T-helper 2 cell treated with Interferon-gamma antibody and Interleukin-4, amounts not matched to agents 5 μg/mL and 100 μg/mL, for 36 hours (primary cell): ENCODE measurements around the gene PPP4R1.

ENCODE experiments used
- DNase-seq: peaks from one replicate; pipeline ENCODE4 v3.0.0; 2021; ENCODE audit warnings: low spot score
- H3K27ac Mint-ChIP-seq: one replicate; pipeline ENCODE4 v1.8.0; 2021; ENCODE audit warnings: mild to moderate bottlenecking, mixed read lengths
- H3K27me3 Mint-ChIP-seq: one replicate; pipeline ENCODE4 v1.8.0; 2021; ENCODE audit warnings: low read depth, mixed read lengths
- H3K36me3 Mint-ChIP-seq: one replicate; pipeline ENCODE4 v1.8.0; 2021; ENCODE audit warnings: low read depth, mixed read lengths
- H3K4me1 Mint-ChIP-seq: one replicate; pipeline ENCODE4 v1.8.0; 2021; ENCODE audit warnings: low read depth, mixed read lengths
- H3K4me3 Mint-ChIP-seq: one replicate; pipeline ENCODE4 v1.8.0; 2022; ENCODE audit warnings: mild to moderate bottlenecking, moderate library complexity, mixed read lengths
- H3K9me3 Mint-ChIP-seq: one replicate; pipeline ENCODE4 v1.8.0; 2021; ENCODE audit warnings: mixed read lengths

Gene PPP4R1, protein sequence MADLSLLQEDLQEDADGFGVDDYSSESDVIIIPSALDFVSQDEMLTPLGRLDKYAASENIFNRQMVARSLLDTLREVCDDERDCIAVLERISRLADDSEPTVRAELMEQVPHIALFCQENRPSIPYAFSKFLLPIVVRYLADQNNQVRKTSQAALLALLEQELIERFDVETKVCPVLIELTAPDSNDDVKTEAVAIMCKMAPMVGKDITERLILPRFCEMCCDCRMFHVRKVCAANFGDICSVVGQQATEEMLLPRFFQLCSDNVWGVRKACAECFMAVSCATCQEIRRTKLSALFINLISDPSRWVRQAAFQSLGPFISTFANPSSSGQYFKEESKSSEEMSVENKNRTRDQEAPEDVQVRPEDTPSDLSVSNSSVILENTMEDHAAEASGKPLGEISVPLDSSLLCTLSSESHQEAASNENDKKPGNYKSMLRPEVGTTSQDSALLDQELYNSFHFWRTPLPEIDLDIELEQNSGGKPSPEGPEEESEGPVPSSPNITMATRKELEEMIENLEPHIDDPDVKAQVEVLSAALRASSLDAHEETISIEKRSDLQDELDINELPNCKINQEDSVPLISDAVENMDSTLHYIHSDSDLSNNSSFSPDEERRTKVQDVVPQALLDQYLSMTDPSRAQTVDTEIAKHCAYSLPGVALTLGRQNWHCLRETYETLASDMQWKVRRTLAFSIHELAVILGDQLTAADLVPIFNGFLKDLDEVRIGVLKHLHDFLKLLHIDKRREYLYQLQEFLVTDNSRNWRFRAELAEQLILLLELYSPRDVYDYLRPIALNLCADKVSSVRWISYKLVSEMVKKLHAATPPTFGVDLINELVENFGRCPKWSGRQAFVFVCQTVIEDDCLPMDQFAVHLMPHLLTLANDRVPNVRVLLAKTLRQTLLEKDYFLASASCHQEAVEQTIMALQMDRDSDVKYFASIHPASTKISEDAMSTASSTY

DNA sequence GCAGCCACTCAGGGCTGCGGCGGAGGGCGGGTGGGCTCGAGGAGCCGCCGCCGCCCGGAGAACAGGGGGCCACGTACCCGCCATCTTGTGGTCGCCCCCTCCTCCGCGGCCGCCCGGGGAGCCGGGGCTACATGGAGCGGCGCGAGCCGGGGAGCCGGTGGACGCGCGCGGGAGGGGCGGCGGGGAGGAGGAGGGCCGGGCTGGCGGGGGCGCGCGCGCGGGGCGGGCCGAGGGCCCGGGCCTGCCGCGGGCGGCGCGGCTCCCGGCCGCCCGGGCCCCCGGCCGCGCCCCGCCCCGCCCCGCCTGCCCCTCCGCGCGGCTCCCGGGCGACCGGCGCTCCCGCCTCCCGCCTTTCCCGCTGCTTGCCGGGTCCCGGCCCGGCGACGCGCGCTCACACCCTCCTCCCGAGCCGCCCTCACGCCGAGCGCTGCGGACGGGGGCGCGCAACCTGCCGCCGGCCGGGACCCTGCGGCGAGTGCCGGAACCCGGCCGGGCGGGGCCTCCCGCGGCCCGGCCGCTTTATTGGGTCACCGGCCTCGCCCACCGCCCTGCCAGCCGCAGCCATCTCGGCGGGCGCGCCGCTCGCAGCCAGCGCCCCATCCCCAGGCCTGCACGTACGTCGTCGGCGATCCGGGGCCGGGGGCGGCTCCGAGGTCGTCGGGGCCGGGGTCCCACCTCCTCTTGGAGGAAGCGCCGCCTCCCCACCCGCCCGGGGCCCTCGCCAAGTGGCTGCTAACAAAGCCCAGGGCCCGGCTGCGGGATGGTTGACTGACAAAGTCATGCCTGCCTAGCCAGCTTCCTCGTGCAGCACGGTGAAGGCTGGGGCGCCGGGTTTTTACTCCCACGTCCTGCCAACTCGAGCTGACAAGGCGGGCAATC lies at the start of gene PPP4R1:
PPP4R1 (minus strand) TSS at position 159 of the 879 bp plus-strand sequence; CDS start at position 84, 75 bp downstream.
- Mint-ChIP-seq H3K36me3 (peaks cover 12% of the 10 kb centered on the region), H3K27ac (peak within 1 kb of the TSS; percentile 80), H3K4me3 (peak within 1 kb of the TSS; percentile 94), H3K4me1 (peaks cover 41% of the 10 kb centered on the region), H3K9me3 (no peaks in the 10 kb centered on the region), H3K27me3 (peaks cover 28% of the 10 kb centered on the region)
- peak; percentile 62 for DNase-seq

DNA sequence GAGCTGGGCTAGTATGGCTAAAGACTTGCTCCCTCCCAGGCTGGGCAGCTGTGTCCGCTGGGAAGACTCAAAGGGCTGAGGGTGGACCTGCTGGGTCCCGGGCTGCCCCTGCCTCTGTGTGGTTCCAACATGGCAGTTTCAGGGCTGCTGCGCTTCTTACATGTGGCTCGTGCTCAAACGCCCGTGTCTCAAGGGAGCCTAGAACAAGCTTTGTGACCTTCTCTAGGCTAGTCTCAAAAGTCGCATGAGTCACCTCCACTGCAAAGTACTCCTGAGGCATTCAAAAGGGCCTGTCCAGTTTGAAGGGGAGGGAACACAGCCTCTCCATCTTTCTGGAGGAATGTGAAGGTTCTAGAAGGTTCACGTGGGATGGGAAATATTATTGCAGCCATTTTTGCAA lies 49.0 kb upstream of the PPP4R1 start:
- no peaks in the 10 kb centered on the region for H3K36me3 Mint-ChIP-seq
- H3K27me3 Mint-ChIP-seq: peaks cover 6% of the 10 kb centered on the region
- H3K4me1 Mint-ChIP-seq: no peaks in the 10 kb centered on the region

DNA sequence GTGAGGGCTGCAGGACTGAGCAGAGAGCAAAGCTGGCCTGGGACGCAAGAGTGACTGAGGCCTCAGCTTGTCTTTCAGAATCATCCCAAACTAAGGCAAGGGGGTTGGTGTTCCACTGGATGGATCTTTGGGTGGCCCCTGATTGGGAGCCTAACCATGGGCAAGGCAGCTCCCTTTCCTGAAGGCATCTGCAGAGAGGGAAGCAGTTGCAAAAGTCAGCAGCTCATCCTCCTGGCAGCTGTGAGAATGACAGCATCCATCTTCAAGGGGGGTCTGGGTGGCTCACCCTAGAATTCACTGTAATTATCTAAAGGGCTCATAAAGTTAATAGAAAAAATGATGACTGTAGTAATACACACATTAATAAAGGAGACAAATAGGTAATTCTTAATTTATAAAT lies 47.2 kb upstream of the PPP4R1 start:
- no peak overlapping the region for H3K27ac Mint-ChIP-seq
- peaks cover 3% of the 10 kb centered on the region for H3K27me3 Mint-ChIP-seq
- H3K4me1 Mint-ChIP-seq: no peaks in the 10 kb centered on the region
- H3K36me3 Mint-ChIP-seq: no peaks in the 10 kb centered on the region
- H3K4me3 Mint-ChIP-seq: no peak overlapping the region
- DNase-seq: no peak
- H3K9me3 Mint-ChIP-seq: no peaks in the 10 kb centered on the region

More for the DNA sequence above, 49.0 kb upstream of the PPP4R1 start:
- Mint-ChIP-seq H3K4me3 (no peak overlapping the region), H3K27ac (no peak overlapping the region), H3K9me3 (no peaks in the 10 kb centered on the region)
- no peak for DNase-seq

DNA sequence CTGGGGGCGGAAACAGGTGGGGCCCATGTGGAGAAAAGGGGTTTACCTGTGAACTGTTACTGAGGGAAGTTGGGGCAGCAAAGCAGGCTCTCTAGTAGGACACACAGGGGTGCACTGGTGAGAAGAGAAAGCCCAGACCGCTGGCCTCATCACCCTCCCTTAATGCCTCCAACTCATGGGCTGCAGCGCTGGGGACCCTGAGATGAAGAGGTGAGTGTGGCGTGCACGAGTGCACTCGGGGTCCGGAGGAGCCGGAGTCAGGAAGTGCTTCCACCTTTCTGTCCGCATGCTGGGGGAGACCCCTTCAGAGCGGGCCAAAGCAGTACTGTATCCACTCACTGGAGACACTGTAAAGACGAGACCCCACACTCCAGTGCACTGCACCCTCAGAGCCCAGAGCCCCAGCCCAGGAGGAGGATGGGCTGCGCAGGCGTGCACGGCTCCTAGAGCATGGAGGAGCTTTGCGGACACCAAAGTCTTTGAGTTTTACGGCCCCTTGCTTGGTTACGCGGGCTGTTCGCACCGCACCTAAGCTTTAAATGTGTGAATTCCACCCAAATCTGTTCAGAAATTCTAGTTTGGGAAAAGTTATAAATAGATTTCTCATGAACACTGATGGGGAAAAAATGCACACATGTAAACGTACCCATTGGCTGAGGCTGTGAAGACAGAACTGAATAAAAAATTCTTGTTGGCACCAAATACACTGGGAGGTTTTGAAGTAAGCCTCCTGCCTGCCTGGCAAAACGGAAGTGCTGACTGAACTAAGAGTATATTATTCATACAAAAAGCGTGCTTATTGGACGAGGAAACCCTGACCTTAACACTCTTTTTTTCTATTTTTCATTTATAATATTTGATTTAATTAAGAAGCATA lies 45.4 kb upstream of the PPP4R1 start:
- Mint-ChIP-seq H3K4me3 (no peak overlapping the region), H3K9me3 (no peaks in the 10 kb centered on the region), H3K27ac (no peak overlapping the region), H3K4me1 (no peaks in the 10 kb centered on the region), H3K36me3 (no peaks in the 10 kb centered on the region), H3K27me3 (no peaks in the 10 kb centered on the region)
- DNase-seq: no peak

DNA sequence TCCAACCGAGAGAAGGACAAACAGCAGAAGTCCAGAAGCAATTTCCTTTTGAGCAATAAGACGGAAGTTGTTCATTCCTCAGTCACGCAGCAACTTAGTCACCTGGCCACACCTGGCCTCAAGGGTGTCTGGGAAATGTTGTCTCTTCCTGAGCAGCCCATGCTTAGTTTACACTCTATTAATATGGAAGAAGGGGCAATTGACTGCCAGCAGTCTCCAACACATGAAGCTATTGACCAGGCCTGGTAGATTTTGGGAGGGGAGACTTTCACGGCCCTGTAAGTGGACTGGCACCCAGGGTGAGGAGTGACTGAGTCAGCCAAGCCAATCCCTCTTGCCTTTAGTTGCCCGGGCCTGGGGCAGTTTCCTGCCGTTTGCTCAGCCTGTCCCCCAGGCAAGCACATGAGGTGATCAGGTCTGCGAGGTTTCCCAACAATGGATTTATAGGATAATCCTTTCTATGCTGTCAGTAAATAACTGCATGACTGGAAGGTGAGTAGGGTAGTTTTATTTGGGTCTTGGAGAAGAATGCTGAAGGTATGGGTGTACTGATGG lies 43.8 kb upstream of the PPP4R1 start:
- Mint-ChIP-seq H3K27ac (no peak overlapping the region), H3K4me3 (no peak overlapping the region), H3K9me3 (no peaks in the 10 kb centered on the region), H3K4me1 (no peaks in the 10 kb centered on the region), H3K27me3 (no peaks in the 10 kb centered on the region), H3K36me3 (no peaks in the 10 kb centered on the region)
- DNase-seq: no peak

DNA sequence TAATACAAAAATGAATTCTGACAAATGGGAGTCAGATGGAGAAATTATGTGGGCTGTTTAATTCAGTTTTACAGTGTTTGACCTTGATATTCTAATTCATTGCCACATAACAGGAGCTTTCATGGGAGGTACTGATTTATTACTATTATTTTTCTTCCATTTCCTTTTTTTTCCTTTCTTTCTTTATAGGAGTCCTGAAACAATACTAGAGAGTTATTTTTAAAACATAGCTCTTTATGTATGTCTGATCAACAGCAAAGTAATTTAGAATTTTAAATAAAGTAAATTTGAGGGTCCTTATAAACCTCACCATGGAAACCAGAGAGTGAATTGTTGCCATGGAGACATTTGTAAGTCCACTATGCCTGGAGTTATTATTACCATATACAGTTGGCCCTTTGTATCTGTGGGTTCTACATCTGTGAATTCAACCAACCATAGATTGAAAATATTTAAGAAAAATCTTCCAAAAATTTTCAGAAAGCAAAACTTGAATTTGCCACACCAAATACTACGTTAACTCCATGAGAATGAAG lies 40.9 kb upstream of the PPP4R1 start:
- Mint-ChIP-seq H3K9me3 (no peaks in the 10 kb centered on the region), H3K36me3 (no peaks in the 10 kb centered on the region)

DNA sequence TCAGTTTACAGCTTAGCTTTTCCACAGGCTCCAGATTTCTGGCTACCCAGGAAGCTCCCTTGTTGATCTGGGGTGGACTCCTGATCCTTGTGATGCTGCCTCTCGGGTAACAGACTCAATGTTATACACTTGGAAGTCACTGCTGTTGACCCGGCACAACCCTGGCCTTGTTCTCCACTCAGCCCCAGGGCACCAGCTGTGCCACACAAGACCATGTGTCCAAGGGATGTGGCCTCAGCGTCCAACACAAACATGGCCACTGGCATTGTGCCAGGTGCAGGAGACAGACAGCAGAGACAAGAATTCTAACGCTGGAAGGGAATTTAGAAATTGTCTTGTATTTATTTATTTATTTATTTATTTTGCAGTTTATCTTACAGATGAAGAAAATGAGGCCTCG lies 39.0 kb upstream of the PPP4R1 start:
- H3K9me3 Mint-ChIP-seq: no peaks in the 10 kb centered on the region
- no peaks in the 10 kb centered on the region for H3K4me1 Mint-ChIP-seq
- no peak for DNase-seq
- H3K27ac Mint-ChIP-seq: no peak overlapping the region
- H3K4me3 Mint-ChIP-seq: no peak overlapping the region
- no peaks in the 10 kb centered on the region for H3K36me3 Mint-ChIP-seq
- peaks cover 9% of the 10 kb centered on the region for H3K27me3 Mint-ChIP-seq

More for the DNA sequence above, 40.9 kb upstream of the PPP4R1 start:
- Mint-ChIP-seq H3K27ac (no peak overlapping the region), H3K4me3 (no peak overlapping the region), H3K4me1 (no peaks in the 10 kb centered on the region), H3K27me3 (peaks cover 2% of the 10 kb centered on the region)
- DNase-seq: no peak

DNA sequence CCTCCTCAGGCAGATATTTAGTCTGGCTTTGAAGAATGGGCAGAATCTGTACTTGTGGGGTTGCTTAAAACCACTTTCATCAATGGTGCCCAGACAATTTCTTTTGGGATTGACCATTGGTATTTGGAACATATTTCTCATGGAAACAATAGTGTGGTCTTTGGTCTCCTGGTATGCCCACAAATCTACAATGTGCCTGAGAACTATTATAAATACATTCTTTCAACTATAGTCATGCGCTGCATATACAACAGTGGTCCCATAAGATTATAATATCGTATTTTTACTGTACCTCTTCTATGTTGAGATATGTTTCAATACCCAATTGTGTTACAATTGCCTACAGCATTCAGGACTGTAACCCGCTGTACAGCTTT lies 34.8 kb upstream of the PPP4R1 start:
- H3K9me3 Mint-ChIP-seq: no peaks in the 10 kb centered on the region
- no peak for DNase-seq

DNA sequence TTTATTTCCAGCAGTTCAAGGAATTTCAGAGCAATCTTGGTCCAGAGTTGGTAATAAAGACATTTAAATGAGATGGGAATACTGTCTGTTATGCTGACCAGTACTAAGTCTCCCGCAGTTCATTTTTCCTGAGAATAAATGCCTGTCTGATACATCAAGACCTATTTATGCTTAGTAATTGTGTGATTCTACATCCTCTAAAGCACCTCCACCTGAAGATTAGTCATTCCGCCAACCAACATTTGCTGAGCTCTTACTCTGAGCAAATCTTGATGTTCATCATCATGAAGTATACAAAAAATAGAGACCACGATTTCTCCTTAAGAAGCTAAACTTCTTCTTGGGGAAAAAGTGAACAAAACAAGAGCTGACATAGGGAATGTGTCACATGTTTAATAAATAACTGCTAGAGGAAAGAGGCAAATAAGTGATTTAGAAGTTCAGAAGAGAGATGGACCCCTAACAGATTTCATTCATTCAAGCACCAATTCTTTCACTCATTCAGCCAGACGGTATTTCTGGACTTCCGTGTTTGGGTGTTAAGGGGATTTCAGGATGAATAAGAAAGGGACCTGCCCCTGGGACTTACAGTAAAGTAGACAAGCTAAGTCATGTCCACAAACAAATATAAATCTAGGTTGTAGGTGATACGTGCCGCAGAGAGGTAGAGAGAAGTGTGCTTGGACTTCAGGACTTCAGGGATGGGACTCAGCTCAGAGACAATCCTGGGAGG lies 34.2 kb upstream of the PPP4R1 start:
- no peak for DNase-seq

More for the DNA sequence above, 34.8 kb upstream of the PPP4R1 start:
- H3K4me1 Mint-ChIP-seq: no peaks in the 10 kb centered on the region
- peaks cover 23% of the 10 kb centered on the region for H3K27me3 Mint-ChIP-seq
- no peak overlapping the region for H3K4me3 Mint-ChIP-seq
- H3K27ac Mint-ChIP-seq: no peak overlapping the region
- no peaks in the 10 kb centered on the region for H3K36me3 Mint-ChIP-seq

DNA sequence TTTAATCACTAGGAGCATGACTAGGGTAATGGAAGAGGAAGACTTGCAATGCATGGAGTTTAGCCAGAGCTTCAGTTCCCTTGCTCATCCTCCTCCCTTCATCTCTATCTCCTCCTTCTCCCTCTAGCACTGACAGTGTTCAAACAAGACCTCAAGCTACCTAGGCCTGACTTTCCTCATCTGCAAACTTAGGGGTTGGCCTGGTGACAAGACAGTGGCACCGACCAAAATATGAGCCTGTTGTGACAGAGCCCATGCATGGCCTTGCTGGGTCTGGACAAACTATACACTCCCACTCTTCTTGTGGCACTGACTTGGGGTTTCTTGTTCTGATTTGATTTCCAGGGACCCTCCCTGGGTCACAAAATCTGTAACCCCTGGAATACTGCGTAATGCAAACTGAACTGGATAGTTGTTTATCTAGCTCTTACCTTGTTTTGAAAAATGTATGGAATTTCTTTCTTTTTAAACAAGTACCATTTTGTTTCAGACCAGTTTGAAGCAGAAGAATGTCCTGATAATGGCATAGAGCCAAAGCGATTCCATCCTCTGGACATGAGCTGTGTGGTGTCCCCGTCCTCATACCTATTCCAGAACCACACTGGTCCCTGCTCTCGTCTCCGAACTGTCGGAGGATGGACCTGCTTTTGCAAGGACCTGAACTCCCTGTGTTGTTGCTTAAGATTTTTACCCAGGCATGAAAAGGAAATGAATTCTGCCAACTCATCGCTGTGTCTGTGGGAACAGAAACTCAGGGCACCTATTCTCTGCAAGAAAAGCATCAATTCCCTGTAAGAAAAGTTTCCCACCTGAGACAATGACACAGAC lies 33.4 kb upstream of the PPP4R1 start:
- Mint-ChIP-seq H3K9me3 (no peaks in the 10 kb centered on the region), H3K27ac (no peak overlapping the region), H3K27me3 (peaks cover 27% of the 10 kb centered on the region), H3K4me1 (no peaks in the 10 kb centered on the region), H3K36me3 (no peaks in the 10 kb centered on the region), H3K4me3 (no peak overlapping the region)
- no peak for DNase-seq

More for the DNA sequence above, 34.2 kb upstream of the PPP4R1 start:
- H3K27ac Mint-ChIP-seq: no peak overlapping the region
- H3K36me3 Mint-ChIP-seq: no peaks in the 10 kb centered on the region
- no peaks in the 10 kb centered on the region for H3K4me1 Mint-ChIP-seq
- peaks cover 23% of the 10 kb centered on the region for H3K27me3 Mint-ChIP-seq
- no peaks in the 10 kb centered on the region for H3K9me3 Mint-ChIP-seq
- no peak overlapping the region for H3K4me3 Mint-ChIP-seq

DNA sequence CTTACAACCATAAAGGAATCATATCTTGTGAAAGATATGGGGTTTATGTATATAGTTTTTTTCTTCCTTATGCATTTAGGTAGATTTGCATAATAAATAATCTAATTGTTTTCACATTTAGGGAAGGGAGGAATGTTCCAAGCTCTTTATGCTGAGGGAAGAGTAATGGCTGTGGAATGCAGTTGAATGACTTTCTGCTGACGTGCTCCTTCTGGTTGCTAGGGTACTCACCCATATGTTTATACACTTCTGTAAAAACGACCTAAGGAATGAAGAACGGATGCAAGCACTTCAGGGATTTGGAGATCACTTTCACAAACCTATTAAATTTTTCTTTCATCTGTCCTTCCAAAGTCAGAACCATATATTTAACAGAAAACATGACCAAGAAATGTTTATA lies 29.2 kb upstream of the PPP4R1 start:
- H3K4me1 Mint-ChIP-seq: no peaks in the 10 kb centered on the region

More for the DNA sequence above, 29.2 kb upstream of the PPP4R1 start:
- DNase-seq: no peak
- Mint-ChIP-seq H3K9me3 (no peaks in the 10 kb centered on the region), H3K36me3 (no peaks in the 10 kb centered on the region), H3K27ac (no peak overlapping the region), H3K27me3 (peaks cover 22% of the 10 kb centered on the region), H3K4me3 (no peak overlapping the region)
